Measurements from ENCODE around the gene DRC3. TPM values are rescaled to one million over a fixed set of nuclear protein-coding genes. Genes with fewer than 3 reads are reported as not detected.

The DRC3 gene, protein sequence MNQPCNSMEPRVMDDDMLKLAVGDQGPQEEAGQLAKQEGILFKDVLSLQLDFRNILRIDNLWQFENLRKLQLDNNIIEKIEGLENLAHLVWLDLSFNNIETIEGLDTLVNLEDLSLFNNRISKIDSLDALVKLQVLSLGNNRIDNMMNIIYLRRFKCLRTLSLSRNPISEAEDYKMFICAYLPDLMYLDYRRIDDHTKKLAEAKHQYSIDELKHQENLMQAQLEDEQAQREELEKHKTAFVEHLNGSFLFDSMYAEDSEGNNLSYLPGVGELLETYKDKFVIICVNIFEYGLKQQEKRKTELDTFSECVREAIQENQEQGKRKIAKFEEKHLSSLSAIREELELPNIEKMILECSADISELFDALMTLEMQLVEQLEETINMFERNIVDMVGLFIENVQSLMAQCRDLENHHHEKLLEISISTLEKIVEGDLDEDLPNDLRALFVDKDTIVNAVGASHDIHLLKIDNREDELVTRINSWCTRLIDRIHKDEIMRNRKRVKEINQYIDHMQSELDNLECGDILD
- total RNA-seq (2014; rRNA removed; shearing (Covaris generic)): 2.0 and 2.9 TPM in 2 replicates

DNA sequence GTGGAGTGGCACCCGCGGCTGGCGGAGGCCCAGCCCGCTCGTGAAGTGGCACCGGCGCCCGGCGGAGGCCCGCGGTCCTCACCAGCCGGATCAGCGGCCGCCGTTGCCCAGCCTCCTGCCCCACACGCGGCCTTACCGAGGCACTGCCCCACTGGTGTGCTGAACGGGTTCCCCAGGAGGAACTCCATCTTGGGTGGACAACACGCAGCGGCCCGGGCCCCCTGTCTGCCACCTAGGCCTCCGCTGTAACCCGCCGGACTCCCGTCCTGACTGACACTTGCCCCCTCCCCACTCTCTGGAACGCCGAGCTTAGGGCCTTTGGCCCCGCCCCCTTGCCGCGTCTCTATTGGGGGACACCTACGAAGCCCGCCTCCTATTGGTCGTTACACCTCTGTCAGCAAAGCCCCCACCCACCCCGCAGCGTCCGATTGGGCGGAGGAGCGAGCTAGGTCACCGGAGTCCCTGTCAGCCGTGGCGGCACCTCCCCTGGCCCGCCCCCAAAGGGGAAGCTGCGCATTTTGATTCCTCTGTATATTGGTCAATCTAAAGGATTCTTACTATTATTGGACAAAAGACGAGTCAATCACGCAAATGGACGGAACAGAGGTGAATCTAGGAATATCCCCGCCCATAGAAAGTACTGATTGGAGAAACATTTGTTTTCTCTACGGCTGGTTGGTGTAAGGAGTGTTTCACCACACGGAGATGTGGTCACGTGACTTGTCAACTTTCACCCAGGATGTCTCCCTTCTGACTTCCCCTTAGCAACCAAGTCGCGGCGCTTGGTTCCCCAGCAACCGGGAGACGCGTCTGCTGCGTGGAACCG lies at the start of gene DRC3, which contains the start of gene TOM1L2:
TSS of gene DRC3 (plus strand) at position 737 of the 826 bp plus-strand sequence. CDS start 4,737 bp downstream, outside the sequence.
TSS of gene TOM1L2 (minus strand) at position 275 of the 826 bp plus-strand sequence. CDS start at position 188, 87 bp downstream.

DNA sequence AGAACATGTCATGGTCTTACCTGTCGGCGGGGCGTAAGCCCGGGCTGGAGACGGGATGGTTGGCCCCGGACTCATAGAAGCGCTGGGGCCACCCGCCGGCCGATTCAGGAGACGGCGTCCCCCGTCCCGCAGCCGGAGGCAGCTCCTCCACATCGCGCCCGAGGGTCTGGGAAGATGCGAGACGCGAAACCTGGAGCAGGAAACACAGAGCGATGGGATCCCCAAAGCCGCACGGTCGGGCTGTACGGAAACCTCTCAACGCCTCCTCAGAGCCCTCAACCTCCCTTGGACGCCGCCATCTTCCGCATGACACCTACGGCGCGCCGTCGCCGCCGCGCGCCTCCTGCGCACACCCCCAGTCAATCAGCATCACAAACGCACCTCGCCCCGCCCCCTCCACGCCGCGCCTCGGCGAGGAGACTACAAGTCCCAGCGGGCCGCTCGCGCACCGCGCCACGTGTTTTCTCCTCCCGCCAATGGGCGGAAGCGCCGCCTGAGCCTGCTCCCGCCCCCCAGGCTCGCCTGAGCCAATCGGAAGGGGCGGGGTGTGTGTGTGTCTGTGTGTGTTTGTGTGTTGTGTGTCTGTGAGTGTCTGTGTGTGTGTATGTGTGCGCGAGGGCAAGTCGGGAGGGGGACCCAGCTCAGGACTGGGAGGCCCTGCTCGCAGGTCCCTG lies 66.3 kb downstream of the DRC3 start, which contains the start of the genes ATPAF2 and GID4:
TSS of gene ATPAF2 (minus strand) at position 308 of the 674 bp plus-strand sequence. CDS start at position 153, 155 bp downstream.
TSS of gene GID4 (plus strand) at position 548 of the 674 bp plus-strand sequence. CDS start at position 605, 57 bp downstream.

Other genes with a start within 250 kb of the DRC3 start
- gene SREBF1, start 135.9 kb upstream of the DRC3 start, total RNA-seq (2014; rRNA removed; shearing (Covaris generic)): 160 and 183 TPM in 2 replicates
- 36.7 and 40.4 TPM in 2 replicates for gene TOM1L2, start 462 bp upstream of the DRC3 start, total RNA-seq (2014; rRNA removed; shearing (Covaris generic))
- 27.6 and 32.7 TPM in 2 replicates for gene ATPAF2, start 66.3 kb downstream of the DRC3 start, total RNA-seq (2014; rRNA removed; shearing (Covaris generic))
- gene GID4, start 66.5 kb downstream of the DRC3 start, total RNA-seq (2014; rRNA removed; shearing (Covaris generic)): 6.3 and 8.3 TPM in 2 replicates
- gene DRG2, start 115.1 kb downstream of the DRC3 start, total RNA-seq (2014; rRNA removed; shearing (Covaris generic)): 55.4 and 59.4 TPM in 2 replicates
- 0.27 and 0.41 TPM in 2 replicates for gene MYO15A, start 135.9 kb downstream of the DRC3 start, total RNA-seq (2014; rRNA removed; shearing (Covaris generic))
- gene ALKBH5, start 211.0 kb downstream of the DRC3 start, total RNA-seq (2014; rRNA removed; shearing (Covaris generic)): 61.4 TPM in 2 replicates

All from A375 (cell line).